ENCODE measurements around the gene RNASET2. TPM values are rescaled to one million over a fixed set of nuclear protein-coding genes. Genes with fewer than 3 reads are reported as not detected.
A peak's percentile ranks its signal among the peaks of the same experiment; 100 is the strongest.

The RNASET2 gene, protein sequence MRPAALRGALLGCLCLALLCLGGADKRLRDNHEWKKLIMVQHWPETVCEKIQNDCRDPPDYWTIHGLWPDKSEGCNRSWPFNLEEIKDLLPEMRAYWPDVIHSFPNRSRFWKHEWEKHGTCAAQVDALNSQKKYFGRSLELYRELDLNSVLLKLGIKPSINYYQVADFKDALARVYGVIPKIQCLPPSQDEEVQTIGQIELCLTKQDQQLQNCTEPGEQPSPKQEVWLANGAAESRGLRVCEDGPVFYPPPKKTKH
- 10 to 100 TPM; 69.2 to 73.1 TPM for total RNA-seq

DNA sequence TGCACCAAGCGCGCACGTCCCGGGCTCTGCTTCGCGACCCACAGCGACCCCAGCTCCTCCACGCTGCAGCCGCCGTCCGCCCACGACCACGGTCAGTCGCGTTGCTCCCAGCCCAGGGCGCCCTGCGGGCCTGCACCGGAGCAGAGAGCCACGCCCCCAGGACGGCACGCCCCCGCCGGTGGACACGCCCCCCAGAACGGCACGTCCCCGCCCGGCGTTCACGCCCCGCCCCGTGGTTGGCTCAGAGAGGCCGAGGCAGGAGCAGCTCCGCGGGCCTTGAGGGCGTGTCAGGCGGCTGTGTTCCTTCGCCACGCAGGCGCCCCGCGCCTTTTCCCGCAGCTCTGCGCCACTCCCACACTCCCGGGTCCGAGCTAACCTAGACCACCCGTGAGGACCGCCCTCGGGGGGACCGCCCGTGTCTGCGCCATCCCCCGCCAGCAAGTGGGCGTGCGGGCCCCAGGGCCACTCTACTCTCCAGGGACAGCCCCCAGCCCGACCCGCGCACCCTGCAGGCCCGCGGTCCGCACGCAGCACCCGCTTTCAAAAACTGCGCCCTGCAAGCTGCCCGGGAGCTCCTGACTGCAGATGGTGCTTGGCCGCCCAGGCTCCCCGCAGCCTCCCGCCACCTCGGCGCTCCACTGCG, at the start of gene RNASET2:
Gene RNASET2, minus strand, starts transcription at position 107 of the 643 bp plus-strand sequence. CDS start 368 bp downstream, outside the sequence.
- no peaks in the 10 kb centered on the region for H3K27me3 Mint-ChIP-seq
- DNase-seq (peak; percentile 100), ATAC-seq (ENCODE audit: low read depth) (peak; percentile 79)
- H3K4me1 Mint-ChIP-seq = peaks cover 43% of the 10 kb centered on the region
- H3K9me3 Mint-ChIP-seq = no peaks in the 10 kb centered on the region
- H3K36me3 Mint-ChIP-seq = peaks cover 2% of the 10 kb centered on the region
- POLR2A ChIA-PET = interaction anchor here (0.6 to 2.6 kb wide), 10 partner anchors 10 to 167 kb away, joined by 3 to 22 read pairs (median 4); partner anchors contain the start of genes CCR6 and CEP43
- H3K4me3 Mint-ChIP-seq = peak within 1 kb of the TSS; percentile 92
- peak within 1 kb of the TSS; percentile 99 for H3K27ac Mint-ChIP-seq

DNA sequence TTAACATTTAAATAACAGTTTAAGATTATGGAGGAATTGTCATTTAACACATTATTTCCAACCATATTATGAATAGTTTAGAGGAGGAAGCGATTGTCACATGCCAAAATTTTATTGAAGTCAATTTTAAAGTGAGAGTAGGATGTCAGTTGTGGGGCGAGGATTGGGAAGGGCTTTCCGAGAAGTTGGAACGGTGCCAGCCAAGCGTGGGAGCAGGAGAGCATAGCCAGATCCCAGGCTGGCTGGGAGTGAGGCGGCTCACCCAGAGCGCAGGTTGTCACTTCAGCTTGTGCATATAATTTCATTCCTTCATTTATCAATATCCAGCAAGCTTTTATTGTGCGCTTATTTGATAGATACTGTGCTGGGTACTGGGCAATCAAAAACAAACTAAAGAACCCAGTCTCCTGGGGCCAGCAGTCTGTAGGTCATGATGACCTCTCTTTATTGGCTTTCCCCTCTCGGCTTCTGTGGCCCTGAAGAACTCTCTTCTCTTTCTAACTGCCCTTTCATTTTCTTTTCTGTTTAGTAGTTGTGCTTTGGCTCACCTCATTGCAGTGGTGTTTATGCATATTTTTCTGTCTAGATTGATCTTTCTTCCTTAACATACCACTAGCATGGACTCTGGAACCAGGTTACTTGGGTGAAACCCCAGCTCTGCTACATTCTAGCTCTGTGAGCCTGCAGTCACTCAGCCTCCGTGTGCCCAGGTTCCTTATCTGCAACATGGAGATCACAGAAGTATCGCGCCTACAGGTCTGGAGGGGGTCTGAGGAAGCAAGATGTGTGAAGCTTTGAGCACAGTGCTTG, 49.2 kb upstream of the RNASET2 start:
- DNase-seq (no peak), ATAC-seq (ENCODE audit: low read depth) (no peak)
- POLR2A ChIA-PET = no interaction called here
- no peak overlapping the region for H3K27ac Mint-ChIP-seq
- no peaks in the 10 kb centered on the region for H3K9me3 Mint-ChIP-seq
- H3K27me3 Mint-ChIP-seq = no peaks in the 10 kb centered on the region
- H3K4me1 Mint-ChIP-seq = peaks cover 15% of the 10 kb centered on the region
- peaks cover 38% of the 10 kb centered on the region for H3K36me3 Mint-ChIP-seq
- no peak overlapping the region for H3K4me3 Mint-ChIP-seq

DNA sequence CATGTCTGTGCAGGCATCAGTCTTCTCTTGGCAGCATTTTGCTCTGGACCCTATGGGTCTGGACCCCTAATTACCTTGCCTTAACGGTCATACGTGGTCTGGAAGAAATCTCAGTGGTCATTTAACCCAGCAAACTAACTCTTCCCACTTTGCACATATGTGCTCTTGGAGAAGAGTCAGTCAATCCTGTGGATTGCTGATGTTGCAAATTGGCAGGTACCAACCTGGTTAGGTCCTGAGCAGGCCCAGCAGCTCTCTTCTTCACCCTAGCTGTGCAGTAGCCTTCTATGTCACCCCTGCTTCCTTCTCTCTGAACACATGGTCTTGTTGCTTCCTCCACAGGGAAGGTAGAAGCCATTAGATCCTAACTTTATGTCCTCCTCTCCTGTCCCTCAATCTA, 44.4 kb upstream of the RNASET2 start:
- Mint-ChIP-seq H3K4me3 (peak overlapping the region; percentile 91), H3K9me3 (no peaks in the 10 kb centered on the region), H3K4me1 (peaks cover 19% of the 10 kb centered on the region), H3K36me3 (peaks cover 20% of the 10 kb centered on the region), H3K27me3 (no peaks in the 10 kb centered on the region), H3K27ac (peak overlapping the region; percentile 50)
- no peak for ATAC-seq (ENCODE audit: low read depth)
- POLR2A ChIA-PET = interaction anchor here (3.4 kb wide), 1 partner anchor 45 kb away, joined by 22 read pairs; the partner anchor contains the start of gene RNASET2
- DNase-seq = no peak

DNA sequence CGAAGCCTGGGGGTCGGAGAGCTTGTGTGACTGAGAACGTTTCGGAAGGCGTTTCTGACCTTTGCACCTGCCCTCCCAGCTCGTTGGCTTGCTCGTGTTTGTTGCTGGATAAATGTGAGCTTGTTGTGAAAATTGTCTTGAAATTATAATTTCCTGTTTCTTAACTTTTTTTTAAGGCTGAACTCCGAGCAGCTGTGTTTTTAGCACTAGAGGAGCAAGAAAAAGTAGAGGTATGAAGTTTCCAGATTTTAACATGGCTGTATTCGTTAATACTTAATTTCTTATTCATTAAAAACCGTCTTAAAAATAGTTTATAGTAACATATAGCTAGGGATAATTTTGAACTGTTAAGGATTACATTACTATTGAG, 43.5 kb upstream of the RNASET2 start:
- peaks cover 20% of the 10 kb centered on the region for H3K36me3 Mint-ChIP-seq
- no peaks in the 10 kb centered on the region for H3K27me3 Mint-ChIP-seq
- H3K4me1 Mint-ChIP-seq = peaks cover 19% of the 10 kb centered on the region
- POLR2A ChIA-PET = interaction anchor here (1.1 to 3.4 kb wide), 6 partner anchors 36 to 142 kb away, joined by 4 to 22 read pairs (median 8); partner anchors contain the start of gene RNASET2
- H3K27ac Mint-ChIP-seq = peak overlapping the region; percentile 74
- ATAC-seq (ENCODE audit: low read depth) = no peak
- H3K9me3 Mint-ChIP-seq = no peaks in the 10 kb centered on the region
- H3K4me3 Mint-ChIP-seq = peak overlapping the region; percentile 91
- DNase-seq = no peak

DNA sequence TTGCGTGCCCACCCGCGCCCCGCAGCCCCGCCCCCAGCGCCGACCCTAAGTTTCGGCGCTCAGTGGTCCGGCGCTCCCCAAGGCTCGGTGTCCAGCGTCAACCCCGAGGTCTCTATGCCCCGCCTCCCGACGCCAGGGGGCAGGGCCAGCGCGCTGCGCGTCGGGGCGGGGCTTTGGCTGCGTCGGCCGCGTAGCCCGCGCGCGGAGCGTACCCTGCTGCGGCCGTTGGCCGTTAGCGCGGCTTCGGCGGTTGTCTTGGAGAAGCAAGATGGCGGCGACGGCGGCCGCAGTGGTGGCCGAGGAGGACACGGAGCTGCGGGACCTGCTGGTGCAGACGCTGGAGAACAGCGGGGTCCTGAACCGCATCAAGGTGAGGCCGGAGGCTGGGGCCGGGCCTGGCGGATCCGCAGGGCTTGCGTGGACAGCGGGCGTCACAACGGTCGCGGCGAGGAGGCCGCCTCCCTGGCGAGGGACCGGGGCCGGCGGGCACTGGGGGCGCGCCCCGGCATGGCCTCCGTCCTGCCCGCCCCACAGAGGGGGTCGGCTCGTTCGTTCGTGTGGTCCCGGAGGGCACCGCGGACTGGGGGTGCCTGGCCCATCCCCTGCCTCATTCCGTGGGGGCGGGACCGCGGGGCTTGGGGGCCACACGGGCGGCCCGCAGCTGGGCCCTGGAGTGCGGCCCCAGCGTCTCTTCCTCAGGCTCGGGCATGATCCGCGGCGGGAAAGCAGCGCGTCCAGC, 43.0 kb upstream of the RNASET2 start, which contains the start of gene CEP43:
Gene CEP43, plus strand, starts transcription at position 253 of the 739 bp plus-strand sequence. Its CDS starts 16 bp downstream, at position 269.
- H3K4me3 Mint-ChIP-seq = peak within 1 kb of the TSS; percentile 91
- peaks cover 19% of the 10 kb centered on the region for H3K4me1 Mint-ChIP-seq
- H3K36me3 Mint-ChIP-seq = peaks cover 23% of the 10 kb centered on the region
- POLR2A ChIA-PET = interaction anchor here (0.8 to 3.4 kb wide), 10 partner anchors 24 to 700 kb away, joined by 3 to 22 read pairs (median 4); partner anchors contain the start of gene RNASET2
- H3K9me3 Mint-ChIP-seq = no peaks in the 10 kb centered on the region
- DNase-seq (peak; percentile 96), ATAC-seq (ENCODE audit: low read depth) (peak; percentile 95)
- H3K27ac Mint-ChIP-seq = peak within 1 kb of the TSS; percentile 83
- no peaks in the 10 kb centered on the region for H3K27me3 Mint-ChIP-seq

DNA sequence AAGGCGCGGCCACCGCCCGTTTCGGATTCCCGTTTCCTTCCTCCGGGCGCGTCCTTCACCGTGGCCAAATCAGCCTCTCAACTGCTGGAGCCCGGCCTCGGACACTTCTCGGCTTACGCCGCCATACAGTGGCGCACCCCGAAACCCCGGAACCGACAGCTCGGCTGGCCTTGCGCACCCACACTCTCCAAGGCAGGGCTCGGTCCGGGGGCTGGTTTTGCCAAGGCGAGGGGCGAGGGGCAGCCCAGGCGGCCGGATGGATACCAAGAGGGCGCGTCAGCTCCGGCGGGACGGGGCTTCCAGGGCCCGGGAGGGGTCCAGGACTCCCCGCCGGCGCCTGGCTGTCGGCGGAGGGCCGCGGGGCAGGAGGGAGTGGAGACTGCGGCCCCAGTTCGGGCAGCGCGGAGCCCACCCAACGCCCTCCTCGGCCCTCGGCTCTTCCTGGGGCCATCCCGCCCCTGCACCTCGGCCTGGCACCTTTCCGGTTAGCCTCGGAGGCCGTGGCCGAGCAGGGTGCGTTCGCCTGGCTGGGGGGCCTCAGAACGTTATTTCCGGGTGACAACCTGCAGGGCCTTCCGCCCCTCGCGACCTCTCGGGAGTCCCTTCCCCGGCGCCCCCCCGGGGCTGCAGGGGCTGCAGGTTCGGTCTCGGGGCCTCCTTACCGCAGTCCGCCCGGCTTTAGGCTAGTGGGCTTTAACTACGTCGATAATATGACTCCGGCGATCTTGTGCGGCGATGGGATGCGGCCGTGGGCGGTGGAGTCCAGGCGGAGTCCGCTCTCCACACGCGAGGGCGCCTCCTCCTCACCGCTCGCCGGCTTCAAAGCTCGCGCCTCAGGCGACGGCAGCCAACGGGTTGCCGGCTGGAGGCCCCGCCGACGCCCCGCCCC, 42.1 kb upstream of the RNASET2 start:
- POLR2A ChIA-PET = interaction anchor here (0.8 to 3.4 kb wide), 10 partner anchors 23 to 701 kb away, joined by 3 to 22 read pairs (median 4); partner anchors contain the start of gene RNASET2
- H3K27me3 Mint-ChIP-seq = no peaks in the 10 kb centered on the region
- DNase-seq = peak; percentile 66
- no peaks in the 10 kb centered on the region for H3K9me3 Mint-ChIP-seq
- peaks cover 19% of the 10 kb centered on the region for H3K4me1 Mint-ChIP-seq
- H3K36me3 Mint-ChIP-seq = peaks cover 21% of the 10 kb centered on the region
- peak overlapping the region; percentile 83 for H3K27ac Mint-ChIP-seq
- peak; percentile 20 for ATAC-seq (ENCODE audit: low read depth)
- peak overlapping the region; percentile 87 for H3K4me3 Mint-ChIP-seq

DNA sequence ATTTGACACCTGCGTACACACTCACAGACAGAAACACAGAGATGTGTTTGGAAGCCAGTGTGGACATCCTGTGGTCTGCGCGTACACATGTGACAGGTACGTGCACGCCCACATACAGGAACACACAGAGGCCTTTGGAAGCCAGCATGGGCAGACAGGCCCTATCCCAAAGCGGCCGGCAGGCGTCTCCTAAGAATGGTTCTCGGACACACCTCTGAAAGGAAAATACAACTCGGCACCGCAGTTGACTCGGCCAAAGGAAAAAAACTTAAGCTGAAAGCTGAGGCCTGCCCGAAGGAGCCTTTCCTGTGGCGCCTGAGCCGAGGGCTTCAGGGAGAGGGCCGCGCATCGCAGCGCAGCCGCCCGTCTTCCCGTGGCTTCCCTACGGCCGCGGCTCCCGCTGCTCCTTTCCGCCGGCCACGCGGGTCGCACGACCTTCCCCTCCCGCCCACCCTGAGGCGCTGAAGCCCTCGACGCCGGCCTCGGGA, 41.5 kb upstream of the RNASET2 start:
- DNase-seq = peak; percentile 55
- H3K27me3 Mint-ChIP-seq = no peaks in the 10 kb centered on the region
- H3K4me3 Mint-ChIP-seq = peak overlapping the region; percentile 87
- POLR2A ChIA-PET = interaction anchor here (2.5 to 3.4 kb wide), 2 partner anchors 38 to 42 kb away, joined by 20 to 22 read pairs; partner anchors contain the start of gene RNASET2
- H3K9me3 Mint-ChIP-seq = no peaks in the 10 kb centered on the region
- peak overlapping the region; percentile 86 for H3K27ac Mint-ChIP-seq
- peak; percentile 7 for ATAC-seq (ENCODE audit: low read depth)
- H3K36me3 Mint-ChIP-seq = peaks cover 23% of the 10 kb centered on the region
- peaks cover 19% of the 10 kb centered on the region for H3K4me1 Mint-ChIP-seq

DNA sequence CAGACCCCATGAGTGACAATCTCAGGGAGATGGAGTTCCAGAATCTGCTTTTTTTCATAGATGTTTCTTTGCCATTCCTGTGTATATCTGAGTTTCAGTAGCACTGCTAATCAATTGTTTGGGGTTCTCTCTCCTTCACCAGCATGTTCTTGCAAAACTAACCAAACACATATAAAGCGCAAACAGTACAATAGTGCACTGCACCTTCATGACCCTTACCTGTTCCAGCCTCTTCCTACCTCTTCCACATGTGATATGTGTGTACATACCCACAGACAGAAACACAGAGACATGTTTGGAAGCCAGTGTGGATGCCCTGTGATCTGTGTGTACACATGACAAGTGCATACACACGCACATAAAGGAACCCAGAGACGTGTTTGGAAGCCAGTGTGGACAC, 41.0 kb upstream of the RNASET2 start:
- peak overlapping the region; percentile 86 for H3K27ac Mint-ChIP-seq
- POLR2A ChIA-PET = interaction anchor here (2.5 to 3.4 kb wide), 2 partner anchors 37 to 41 kb away, joined by 20 to 22 read pairs; partner anchors contain the start of gene RNASET2

DNA sequence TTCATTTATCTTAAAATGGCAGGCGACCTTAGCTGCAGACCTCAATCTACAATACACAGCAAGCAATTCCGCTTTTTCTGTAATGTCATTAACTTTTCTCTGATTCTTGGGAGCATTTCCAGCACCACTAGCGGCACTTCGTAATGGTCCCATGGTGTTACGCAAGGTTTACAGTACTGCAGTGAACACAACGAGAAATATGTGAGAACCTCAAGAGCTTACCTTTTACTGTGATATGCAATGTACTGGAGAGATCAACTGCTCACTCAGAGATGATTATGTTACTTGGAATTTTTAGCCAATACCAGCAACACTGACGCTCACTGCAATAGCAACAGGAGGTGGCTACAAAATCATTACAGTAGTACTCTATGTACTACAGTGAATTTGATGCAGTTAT, 40.1 kb upstream of the RNASET2 start:
- H3K4me3 Mint-ChIP-seq = no peak overlapping the region
- no peaks in the 10 kb centered on the region for H3K9me3 Mint-ChIP-seq
- peaks cover 20% of the 10 kb centered on the region for H3K36me3 Mint-ChIP-seq
- POLR2A ChIA-PET = interaction anchor here (0.9 kb wide), 1 partner anchor 41 kb away, joined by 4 read pairs; no protein-coding TSS in a partner anchor
- DNase-seq = no peak
- no peaks in the 10 kb centered on the region for H3K27me3 Mint-ChIP-seq
- no peak overlapping the region for H3K27ac Mint-ChIP-seq
- peaks cover 15% of the 10 kb centered on the region for H3K4me1 Mint-ChIP-seq
- ATAC-seq (ENCODE audit: low read depth) = no peak

More for the DNA sequence above, 41.0 kb upstream of the RNASET2 start:
- DNase-seq (no peak), ATAC-seq (ENCODE audit: low read depth) (no peak)
- Mint-ChIP-seq H3K4me3 (peak overlapping the region; percentile 87), H3K9me3 (no peaks in the 10 kb centered on the region), H3K4me1 (peaks cover 19% of the 10 kb centered on the region), H3K36me3 (peaks cover 23% of the 10 kb centered on the region), H3K27me3 (no peaks in the 10 kb centered on the region)

DNA sequence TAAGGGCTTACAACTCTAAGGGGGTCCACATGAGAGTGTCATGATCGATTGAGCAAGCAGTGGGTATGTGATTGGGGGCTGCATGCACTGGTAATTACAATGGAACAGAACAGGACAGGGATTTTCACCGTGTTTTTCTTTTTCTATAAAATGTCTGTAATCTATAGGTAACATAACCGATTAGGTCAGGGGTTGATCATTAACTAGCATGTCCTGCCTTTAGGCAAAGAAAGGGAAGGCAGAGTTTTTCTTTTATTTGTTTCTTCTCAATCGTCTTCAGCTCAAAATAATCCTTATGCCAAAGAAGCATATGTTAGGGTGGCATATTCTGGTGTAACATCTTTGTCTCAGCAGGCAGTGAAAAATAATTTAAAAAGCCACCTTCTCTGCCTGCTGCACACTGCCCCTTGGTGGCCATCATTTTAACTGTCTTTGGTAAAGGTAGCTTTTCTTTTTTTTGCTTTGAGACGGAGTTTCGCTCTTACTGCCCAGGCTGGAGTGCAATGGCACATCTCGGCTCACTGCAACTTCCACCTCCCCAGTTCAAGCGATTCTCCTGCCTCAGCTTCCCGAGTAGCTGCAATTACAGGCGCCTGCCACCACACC, 33.2 kb upstream of the RNASET2 start:
- H3K36me3 Mint-ChIP-seq = peaks cover 23% of the 10 kb centered on the region
- DNase-seq (no peak), ATAC-seq (ENCODE audit: low read depth) (peak; percentile 63)
- H3K27ac Mint-ChIP-seq = no peak overlapping the region
- no peaks in the 10 kb centered on the region for H3K27me3 Mint-ChIP-seq
- POLR2A ChIA-PET = interaction anchor here (1.0 to 1.7 kb wide), 3 partner anchors 33 to 212 kb away, joined by 3 to 7 read pairs (median 3); partner anchors contain the start of gene RNASET2
- H3K4me1 Mint-ChIP-seq = peaks cover 6% of the 10 kb centered on the region
- no peaks in the 10 kb centered on the region for H3K9me3 Mint-ChIP-seq
- no peak overlapping the region for H3K4me3 Mint-ChIP-seq

DNA sequence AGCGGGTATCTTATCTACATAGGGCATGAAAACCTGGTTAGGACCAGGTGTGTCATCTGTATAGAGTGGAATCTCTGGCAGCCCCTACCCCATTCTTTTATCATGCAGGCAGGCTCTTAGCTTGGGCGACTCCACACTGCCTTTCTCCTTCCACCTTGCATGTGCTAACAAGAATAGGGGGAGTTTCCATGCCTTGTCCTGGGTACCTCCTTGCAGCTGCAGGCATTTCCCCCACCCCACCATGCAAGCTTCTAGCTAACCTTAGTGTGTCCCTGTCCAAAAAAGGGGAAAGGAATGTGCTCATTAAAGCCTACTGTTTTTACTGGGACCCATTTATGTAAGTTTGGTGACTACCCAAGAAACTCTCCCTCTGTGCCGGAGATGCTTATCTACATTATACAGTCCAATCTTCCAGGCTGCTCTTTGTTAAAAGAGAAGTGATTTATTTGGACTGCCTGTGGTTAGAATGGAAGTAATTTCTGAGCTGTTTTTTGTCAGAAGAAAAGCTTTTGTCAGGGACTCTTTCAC, 32.4 kb upstream of the RNASET2 start:
- Mint-ChIP-seq H3K4me1 (peaks cover 6% of the 10 kb centered on the region), H3K27ac (no peak overlapping the region), H3K27me3 (no peaks in the 10 kb centered on the region), H3K9me3 (no peaks in the 10 kb centered on the region), H3K4me3 (no peak overlapping the region), H3K36me3 (peaks cover 22% of the 10 kb centered on the region)
- POLR2A ChIA-PET = interaction anchor here (1.7 kb wide), 1 partner anchor 33 kb away, joined by 3 read pairs; no protein-coding TSS in a partner anchor
- ATAC-seq (ENCODE audit: low read depth) (no peak), DNase-seq (no peak)
